Measurements from ENCODE around the gene VAT1L.

- no peak for TF ChIP-seq POLR2AphosphoS5 (IDR thresholded peaks at IDR 0.05; ENCODE audit: insufficient read depth in 1 of 2, low read depth in 1 of 2)
- TF ChIP-seq, protein P1, sequence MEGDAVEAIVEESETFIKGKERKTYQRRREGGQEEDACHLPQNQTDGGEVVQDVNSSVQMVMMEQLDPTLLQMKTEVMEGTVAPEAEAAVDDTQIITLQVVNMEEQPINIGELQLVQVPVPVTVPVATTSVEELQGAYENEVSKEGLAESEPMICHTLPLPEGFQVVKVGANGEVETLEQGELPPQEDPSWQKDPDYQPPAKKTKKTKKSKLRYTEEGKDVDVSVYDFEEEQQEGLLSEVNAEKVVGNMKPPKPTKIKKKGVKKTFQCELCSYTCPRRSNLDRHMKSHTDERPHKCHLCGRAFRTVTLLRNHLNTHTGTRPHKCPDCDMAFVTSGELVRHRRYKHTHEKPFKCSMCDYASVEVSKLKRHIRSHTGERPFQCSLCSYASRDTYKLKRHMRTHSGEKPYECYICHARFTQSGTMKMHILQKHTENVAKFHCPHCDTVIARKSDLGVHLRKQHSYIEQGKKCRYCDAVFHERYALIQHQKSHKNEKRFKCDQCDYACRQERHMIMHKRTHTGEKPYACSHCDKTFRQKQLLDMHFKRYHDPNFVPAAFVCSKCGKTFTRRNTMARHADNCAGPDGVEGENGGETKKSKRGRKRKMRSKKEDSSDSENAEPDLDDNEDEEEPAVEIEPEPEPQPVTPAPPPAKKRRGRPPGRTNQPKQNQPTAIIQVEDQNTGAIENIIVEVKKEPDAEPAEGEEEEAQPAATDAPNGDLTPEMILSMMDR (IDR thresholded peaks at IDR 0.05) = no peak
These were observed 38.7 kb downstream of the VAT1L start for GRCh38 chr16:77827032-77827431.

All from vagina (tissue), 2 donors.